ENCODE results near the gene PDE1C.
"Not testable (repeated sequence)": the region's sequence is repeated elsewhere in the genome, so short reads cannot be mapped to it uniquely, and the experiment has no call there.

PDE1C gene

DNA sequence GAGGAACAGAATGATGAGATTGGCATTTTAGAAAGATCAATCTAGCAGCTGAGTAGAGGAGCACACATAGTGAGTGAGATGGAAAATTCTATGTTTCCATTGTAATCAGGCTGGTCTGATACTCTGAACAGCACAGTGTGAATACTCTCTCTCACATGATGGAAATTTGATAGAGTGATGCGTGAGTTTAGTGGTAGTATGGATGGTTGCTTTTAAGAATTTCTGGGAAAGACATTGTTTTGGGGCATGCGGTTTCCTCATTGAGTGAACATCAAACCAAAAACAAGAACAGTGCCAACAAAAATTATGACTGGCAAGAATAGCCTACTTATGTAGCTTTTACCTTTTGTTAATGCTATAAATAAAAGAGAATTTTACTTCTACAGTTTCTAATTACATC lies 183.2 kb downstream of the PDE1C start:
- no peak for DNase-seq

DNA sequence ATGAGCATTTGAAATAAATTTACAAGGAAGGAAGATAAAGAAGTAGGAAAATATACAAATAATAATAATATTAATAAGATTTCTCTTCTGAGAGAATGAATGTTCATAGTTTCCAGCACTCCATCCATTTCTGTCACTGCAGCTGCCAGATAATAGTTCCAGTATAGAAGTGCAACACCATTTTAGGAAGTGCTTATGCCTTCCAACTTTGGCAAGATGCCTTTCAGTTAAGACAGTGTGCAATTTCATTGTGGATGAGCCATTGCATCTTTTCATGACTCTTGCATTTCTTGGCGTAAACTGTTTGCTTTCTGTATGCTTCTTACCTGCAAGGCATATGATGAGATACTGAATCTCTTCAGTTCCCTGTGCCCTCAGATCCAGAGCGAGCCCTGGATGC lies 185.0 kb downstream of the PDE1C start:
- no peak for DNase-seq

DNA sequence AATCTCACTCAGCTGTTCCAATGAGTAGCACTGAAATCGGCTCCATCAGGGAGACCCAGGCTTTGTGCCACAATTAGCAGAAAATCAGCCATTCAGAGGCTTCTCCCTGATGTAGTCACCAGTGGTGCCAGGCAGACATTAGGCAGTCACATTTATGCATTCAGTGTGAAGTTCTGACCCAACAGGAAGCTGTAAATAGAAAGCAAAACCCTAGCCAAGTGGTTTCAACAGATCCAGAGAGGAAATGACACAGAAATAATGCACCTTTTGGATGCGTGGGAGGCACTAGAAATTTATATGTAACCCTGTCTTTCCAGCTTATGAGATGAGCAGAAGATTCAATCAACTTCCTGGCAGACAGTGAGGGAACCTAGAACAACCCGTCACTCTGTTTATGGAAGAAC lies 186.4 kb downstream of the PDE1C start:
- no peak for DNase-seq

DNA sequence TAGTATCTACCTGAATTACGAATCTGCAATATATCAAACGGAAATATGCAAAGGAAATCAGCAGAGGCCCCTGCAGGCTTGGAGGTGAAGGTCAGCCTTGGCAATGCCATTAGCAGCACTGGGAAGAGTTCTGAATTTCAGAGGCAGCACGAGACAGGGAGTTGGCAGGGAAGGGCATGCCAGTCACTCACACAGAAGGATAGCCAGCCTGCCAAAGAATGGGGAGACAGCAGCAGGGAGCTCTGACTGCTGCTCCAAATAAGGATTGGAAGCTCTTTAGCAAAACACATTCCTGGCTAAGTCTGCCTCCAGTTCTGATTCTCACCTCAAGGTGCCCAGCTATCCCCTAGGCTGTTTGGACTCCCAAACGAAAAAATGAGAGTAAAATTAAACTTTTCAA lies 188.0 kb downstream of the PDE1C start:
- DNase-seq, result no peak

DNA sequence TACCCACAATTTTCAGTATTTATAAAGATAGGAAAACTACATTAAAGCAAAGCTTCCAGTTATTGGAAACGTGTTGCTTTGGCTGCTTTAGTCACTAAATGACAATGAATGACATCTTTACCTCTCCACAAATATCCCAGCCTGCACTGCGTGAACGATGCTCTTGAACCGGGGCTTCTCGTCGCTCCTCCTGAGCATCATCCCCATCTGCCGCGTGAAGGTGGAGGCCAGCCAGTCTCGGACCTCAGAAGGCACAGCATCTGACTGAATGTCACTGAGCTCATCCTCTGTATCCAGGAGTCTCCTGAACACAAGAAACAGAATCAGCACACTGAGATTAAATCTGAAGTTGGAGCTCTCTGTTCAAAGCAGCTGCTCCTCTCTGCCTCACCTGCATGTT lies 191.3 kb downstream of the PDE1C start:
- DNase-seq, result no peak

DNA sequence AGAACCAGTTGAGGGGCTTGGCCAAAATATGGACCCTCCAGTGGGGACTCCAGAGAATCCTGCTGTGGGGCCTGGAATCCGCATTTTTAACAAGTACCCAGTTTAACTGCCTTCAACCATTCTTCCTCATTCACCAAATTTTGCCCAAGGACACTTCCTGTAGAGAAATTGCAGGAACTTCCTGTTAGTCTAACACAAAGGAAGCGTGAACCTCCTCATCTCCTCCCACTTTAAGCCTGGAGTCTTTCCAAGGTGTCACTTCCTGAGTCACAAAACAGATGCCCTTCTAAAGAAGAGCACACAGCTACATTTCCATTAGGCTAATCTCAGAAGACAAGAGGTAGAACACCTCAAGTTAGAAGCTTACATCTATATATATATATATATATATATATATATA lies 194.8 kb downstream of the PDE1C start:
- DNase-seq, result no peak

DNA sequence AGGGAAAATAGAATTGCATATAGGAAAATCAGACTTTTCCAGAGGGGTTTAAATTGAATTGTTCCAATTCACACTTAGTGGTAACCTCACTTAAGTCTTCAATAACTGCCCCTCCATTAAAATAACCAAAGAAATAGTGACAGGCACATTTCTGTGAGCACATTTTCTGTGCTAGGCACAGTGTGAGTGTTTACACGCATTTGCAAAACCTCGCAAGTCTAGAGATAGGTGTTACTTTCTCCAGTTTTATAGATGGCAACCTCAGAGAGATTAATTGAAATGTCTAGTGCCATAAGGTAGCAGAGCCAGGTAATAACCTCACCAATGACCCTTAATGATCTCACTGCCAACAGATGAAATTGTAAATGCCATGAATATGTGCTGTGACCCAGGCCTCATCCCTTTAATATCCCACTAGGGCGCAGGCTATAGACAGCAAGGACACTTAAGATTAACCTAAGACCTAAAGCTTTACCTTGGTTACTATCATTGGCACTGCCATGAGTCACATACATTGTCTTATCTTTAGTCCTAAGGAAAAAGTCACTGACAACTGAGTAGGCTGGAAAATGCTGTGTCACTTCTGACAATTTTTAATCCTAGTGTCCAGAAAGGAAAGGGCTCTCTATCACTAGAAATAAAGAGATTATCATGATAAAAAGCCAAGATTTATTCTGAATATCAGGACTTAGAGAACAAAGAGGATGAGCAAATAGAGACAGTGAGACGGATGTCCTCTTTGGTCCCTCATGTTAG lies 195.4 kb downstream of the PDE1C start:
- no peak for DNase-seq

DNA sequence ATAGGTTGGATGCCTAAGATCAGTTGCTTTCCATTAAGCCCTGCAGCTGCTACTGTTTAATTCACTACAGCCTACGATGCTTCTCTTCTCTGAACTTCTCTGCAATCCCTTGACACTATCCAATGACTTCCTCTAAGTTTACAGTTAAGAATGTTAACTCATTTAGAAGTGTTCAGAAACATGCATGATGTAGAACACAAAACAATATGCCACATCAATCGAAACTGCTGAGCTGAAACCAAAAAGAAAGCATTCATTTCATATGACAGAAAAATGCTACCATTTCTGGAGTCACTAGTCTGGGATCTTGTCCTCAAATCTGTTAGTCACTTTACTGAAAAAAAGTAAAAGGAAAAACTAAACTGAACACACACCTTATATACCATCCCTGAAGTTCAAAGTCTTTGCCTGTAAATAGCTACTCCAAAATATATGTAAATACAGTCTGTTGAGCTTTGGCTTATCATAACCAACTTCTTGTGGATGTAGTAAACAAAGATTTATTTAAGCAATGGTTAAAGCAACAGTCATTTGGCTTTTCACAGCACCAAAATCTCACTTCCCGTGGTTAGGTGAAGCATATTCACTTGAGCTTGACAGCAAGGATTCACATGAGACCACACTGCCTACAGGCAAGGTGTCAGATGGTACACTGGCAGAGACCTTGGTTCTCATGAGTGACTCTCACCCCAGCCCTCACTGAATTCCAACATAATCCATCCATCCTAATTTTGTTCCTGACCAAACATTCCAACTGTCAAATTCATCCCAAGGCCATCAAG lies 196.2 kb downstream of the PDE1C start:
- no peak for DNase-seq

DNA sequence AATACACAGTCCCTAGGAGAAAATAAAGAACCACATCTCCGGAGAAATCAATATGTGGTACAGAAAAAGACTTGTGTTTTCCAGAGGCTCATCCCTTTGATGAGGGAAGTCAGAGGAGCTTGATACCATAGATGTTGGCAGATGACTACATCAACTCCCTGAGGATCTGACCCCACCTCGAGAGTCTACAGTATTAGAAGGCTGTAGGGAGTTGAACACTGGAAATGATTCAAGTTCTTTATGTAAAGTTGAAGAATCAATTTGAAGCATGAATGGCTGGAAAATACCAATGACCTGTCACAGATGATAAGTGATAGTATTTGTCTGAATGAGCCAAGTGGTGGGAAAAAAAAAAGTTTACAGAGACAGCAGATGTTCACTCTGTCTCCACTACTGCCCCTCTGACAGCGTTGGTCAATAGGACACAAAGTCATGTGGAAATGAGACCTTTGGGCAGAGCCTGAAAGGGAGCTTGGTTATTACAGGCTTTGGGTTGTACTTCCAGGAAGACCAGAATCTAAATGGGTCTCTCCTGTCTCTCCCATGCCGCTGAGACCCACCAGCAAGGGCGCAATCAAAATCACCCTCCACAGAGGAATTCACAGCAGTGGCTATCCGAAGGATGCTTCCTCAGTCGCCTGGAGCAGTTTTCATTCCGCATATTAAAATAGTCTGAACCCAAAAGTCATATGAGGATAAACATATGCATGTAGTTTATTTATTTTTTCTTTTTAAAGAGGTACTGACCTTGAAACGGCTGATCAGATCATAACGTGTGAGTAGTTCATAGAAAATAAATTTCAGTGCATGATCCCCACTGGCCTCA lies 197.4 kb downstream of the PDE1C start:
- DNase-seq, result no peak

DNA sequence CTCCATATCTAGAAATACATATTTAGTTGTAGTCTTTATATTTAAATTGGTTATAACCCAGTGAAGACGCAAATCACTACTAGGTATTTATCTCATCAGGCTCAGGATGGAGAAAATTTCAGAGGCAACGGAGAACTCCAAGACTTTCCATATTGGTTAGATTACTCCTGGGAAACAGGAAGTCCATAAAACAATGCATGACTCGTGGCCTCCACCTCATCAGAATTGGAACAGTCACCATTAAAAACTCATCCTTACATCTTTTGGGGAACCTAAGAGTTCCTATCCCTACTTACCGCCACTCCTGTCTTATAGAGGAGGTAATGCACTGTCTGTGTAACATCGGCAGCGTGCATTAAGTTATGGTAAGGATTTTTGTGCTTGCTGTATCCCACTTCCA lies 205.6 kb downstream of the PDE1C start:
- no peak for DNase-seq

DNA sequence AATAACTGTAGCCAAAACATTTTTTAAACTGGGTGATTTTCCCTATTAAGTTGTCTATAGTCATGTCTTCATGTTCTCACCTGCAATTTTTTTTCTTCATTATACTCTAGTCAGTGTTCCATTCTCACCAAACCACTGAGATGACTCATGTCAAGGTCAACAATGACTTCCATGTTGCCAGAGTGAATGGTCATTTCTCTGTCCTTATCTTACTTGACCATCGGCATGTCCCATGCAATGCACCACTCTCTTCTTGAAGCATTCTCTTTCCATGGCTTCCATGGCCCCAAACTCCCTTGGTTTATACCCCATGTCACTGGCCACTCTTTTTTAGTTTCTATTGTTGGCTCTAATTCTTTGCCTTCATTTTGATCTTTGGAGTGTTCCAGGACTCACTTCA lies 209.3 kb downstream of the PDE1C start:
- DNase-seq, result no peak

DNA sequence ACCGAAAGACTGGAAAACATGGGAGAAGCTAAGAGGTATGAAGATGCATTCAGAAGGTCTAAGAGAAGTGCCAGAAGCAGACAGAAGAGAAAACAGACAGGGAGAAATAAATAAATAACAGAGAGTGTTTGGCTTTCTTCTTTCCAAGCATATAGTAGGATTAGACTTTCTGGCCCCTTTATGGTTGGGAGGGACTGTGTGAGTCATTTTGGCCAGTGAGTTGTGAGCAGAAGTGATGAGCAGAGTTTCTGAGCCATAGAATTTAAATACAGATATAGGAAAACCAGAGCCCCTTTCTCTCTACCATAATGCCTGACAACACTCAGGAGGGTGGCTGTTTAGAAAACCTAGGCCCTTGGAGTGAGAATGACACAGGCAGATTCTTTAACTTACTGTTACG lies 212.2 kb downstream of the PDE1C start:
- DNase-seq, result no peak

DNA sequence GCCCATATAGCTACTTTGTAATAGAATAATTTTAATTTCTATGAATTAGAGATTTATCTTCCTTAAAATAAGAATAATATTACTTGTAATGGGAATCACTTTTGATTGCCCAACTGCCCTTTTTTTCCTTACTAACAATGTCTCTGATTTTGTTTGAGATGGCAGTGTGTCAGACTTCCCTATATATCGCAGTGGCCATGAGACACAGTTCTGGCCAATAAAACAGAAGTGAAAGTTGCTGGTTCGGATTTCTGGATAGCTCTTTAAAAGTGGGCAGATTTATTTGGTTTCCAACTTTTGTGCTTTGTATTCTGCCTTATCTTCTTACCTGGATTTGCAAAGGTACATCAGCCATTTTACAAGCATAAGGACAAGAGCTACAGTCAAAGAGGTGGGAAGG lies 213.0 kb downstream of the PDE1C start:
- DNase-seq, result no peak

DNA sequence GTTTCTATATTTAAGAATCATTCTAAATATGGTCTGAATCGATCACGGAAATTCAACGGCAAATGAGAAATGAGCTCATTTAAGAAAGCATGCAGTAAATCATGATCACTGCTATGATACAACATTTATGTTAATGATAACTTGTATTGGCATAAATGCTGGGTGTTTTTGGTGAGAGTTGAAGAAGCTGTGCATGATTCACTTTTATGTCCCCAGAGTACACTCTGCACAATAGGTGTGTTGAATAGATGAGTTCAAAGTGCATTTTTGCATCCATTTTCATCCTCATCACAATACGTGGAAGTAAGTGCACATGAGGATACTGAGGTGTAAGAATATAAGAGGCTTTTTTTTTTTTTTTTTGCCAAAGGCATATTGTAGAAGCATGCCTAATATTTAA lies 213.9 kb downstream of the PDE1C start:
- DNase-seq, result no peak

DNA sequence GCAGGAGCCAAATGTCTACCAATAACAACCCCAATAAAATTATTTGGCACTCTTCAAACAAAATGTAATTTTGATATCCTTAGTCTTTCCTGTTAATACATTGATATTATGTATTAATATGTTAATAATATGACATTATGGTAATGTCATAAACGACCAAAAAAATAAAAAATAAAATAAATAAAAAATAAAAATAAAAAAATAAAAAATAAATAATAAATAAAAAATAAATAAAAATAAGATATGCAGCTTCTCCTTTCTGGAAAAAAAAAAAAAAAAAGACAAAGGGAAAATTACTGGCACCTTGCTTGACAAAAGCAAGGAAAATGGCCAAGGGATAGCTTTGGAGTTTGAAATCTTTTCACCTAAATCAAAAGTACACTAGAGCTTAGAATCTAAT lies 214.7 kb downstream of the PDE1C start:
- no peak for DNase-seq

DNA sequence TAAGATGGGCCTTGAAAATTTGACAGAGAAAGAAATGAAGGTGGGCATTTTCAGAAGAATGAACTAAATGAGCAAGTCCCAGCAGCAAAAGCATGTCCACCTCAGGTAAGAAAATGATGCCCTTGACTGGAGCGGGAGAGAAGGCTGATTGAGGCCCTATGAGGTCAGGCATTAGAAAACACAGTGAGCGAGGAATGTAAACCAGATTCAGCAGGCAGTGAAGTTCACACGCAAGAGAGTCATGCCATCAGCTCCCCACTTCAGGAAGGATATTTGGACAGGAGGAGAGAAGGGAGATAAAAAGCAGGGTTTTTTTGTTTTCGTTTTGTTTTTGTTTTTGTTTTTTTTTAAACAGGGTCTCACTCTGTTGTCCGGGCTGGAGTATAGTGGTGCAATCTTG lies 216.8 kb downstream of the PDE1C start:
- no peak for DNase-seq

DNA sequence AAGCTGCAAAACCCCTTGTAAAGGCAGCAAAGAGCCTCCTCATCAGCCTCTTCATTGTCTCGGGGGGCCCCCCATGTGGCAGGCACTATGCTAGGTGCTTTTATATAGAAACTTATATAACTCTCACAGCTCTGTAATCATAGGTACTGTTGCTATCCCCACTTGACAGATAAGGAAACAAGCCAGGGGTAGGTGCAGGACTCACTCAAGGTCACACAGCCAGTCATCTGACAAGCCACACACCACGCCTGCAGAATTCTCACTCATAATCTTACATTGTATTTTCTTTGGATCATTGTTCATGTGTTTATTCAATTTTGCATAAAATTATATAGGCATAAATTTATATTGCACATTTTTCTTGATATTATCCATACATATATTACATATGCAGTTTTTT lies 217.7 kb downstream of the PDE1C start:
- no peak for DNase-seq

DNA sequence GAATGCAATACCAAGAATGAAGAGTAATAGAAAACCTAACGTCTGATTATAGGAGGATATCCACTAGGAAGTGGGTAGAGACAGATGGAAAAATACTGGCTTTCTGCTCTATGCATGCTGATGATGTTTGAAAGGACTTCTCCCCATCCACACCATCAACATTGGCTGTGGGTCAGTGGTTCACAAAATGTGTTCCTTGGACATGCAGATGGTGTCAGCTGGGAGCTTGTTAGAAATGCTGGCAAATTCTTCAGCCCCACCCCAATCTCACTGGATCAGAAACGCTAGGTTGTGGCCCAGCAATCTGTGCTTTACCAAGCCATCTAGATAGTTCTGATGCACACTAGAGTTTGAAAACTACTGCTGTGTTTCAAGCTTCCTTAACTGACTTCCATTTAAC lies 219.1 kb downstream of the PDE1C start:
- DNase-seq, result no peak

DNA sequence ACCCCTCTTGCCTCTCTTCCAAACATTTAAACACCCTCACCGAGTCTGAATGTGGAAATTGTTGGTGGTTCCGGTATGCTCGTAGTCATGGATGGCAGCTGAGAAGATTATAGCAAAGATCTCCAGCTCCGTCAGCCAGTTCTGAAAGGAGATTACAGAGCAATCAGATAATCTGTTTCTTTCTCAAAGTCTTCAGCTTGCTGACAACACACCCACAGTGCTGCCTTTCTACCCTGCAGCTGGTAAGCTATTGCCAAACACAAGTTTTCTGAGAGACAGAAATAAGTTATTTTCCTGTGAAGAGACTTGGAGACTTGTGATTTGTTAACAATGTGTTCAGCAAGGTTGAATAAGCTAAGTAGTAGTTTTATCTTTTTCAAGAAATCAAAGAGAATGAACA lies 219.6 kb downstream of the PDE1C start:
- no peak for DNase-seq

DNA sequence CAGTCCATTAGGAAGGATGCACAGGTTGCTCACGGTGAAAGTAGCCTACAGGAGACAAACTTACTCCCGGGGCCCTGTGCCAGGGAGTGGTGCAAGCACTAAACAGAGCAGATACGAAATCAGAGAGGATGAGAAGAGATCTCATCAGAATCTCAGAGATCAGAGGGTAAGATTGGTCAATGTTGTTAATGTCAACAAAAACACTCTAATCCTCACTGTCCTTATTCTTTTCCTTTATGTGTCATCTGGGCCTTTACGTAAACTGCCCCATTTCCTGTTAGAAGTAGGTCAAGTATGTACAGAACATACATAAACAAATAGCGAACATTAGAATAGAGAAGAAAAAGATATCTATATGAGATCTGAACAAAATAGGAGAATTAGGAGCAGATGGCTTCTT lies 220.1 kb downstream of the PDE1C start:
- no peak for DNase-seq

DNA sequence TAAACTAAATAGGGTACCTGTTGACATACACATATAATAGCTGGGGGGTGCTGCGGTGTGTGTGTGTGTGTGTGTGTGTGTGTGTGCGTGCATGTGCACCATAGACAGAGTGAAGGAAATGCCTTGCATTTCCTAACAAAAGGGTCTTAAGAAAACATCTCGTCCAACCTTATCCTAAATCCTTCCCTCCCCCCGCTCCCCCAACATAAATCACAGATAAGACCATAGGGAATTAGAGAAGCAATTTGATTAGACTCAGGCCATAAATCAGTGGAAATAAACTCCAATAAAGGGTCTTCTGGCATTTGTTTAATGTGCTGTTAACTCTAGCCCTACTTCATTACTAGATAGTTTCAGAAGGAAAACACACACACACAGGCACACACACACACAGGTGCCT lies 234.7 kb downstream of the PDE1C start:
- no peak for DNase-seq

DNA sequence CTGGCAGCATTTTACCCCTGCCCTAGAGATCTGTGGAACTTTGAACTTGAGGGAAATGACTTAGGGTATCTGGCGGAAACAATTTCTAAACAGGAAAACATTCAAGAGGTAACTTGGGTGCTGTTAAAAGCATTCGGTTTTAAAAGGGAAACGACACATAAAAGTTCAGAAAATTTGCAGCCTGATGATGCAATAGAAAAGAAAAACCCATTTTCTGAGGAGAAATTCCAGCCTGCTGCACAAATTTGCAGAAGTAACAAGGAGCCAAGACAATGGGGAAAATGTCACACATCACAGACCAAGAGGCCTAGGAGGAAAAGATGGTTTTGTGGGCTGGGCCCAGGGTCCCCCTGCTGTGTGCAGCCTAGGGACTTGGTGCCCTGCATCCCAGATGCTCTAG lies 236.6 kb downstream of the PDE1C start:
- DNase-seq, result not testable (repeated sequence)

DNA sequence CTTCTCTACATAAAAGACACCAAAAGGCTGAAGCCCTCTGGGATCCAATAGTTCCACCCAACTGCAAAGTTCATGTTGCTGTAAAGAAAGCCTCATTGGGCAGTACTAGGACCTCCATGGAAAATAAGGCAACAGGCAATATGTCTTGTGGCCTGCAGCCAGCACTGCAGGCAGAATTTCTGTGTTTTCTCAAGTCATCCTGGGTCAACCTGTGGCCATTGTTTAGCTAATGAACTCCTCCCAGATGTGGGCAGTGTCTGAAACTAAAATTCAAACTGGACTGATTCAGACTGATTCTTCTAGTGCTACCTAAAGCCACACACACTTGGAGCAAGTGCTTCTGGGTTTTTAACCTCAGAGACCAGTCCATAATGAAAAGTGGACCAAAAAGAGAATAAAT lies 241.7 kb downstream of the PDE1C start:
- DNase-seq, result no peak

DNA sequence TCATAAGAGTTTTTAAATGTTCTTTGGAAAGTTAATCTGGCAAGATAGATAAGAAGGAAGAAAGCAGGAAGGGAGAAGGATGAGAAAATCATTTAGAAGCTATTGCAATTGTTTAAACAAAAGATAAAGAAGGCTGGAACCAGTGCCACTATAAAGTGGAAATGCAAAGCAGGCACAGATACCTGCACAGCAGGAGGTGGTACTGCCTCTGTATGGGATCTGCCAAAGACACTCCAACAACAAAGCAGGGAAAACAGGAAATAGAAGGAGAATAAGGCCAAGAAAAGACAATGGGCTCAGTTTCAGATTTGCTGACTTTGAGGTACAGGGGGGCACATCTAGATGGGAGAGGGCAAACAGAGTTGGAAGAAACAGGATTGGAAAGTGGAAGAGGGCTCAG lies 244.6 kb downstream of the PDE1C start:
- no peak for DNase-seq

All from activated T-cell treated with anti-CD3 and anti-CD28 coated beads for 4 hours (primary cell).